IPS-NIHi7 (cell line): ENCODE measurements around the gene TMEM238L.

Experiments
- DNase-seq: peaks from one replicate; pipeline ENCODE4 v3.0.0; 2012; ENCODE audit warnings: mixed read lengths; ENCODE audit errors: extremely low spot score

Gene TMEM238L

DNA sequence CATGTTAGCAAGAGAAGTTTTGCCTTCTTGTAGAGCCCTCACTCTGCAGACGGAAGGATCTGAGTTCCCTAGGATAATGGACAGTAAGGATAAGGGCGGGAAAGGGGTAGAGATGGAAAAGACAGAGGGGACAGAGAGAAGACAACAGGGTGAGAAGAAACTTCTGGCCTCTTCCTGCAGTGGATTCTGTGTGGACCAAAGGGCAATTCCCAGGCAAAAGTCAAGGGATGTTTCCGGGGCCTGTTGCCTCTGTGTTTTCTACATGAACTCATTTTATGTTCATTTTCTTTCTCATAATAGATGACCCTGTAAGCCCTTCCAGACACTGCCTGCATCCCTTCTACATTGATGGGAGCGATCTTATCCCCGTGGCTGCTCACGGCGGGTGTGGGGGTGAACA is 647 bp upstream of the TMEM238L start:
- no peak for DNase-seq

DNA sequence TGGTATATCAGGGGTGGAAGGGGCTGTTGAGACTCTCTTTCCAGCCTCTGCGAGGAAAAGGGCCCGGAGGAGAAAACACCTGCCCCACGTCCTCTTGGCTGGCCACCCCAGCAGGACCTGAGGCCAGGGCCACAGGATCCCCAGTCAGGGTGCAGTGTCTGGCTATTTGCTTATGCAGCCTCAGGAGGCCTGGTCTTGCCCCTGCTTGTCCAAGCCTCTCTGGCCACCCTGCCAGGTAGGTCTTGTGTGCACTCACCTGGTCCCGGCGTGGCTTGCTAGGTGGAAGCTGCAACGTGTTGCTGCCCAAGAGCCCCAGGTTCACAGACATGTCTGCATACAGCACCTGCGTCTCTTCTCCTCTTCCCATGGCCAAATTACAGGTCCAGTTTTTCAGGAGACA is 549 bp downstream of the TMEM238L start:
- DNase-seq = no peak

DNA sequence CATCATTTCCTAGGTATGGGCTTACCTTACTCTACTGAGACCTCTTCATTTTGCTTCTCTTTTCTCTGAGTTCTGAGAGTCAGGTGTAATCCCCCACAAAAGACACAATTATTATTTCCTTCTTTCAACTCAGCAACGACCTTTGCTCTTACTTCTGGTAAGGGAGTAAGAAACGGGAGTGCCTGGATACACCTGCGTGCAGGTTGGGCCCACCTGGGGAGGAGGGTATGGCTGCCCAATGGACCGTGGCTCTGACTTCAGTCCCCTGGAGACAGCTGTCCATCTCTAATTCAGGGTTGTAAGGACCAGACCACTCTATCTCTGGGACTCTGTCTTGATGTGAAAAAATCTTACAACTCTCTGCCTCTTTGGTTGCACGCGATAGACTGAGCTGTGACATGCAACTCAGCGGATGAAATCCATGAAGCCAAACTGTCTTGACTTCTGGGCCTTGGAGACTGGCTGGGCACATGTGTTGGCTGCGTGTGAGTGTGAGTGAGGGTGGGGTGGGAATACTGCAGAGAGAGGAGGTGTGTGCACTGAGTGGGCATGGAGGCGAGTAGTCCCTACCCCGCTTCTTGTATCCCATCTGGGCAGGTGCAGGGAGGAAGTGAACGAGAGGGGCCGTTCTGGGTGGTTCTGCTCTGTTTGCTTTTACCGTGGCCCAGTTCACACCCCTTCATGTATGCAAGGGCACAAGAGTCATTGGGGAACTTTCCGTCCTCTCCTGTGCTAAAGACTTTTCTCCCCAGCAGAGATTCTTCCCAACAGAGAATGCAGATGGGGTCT is 1.2 kb downstream of the TMEM238L start:
- DNase-seq = no peak

DNA sequence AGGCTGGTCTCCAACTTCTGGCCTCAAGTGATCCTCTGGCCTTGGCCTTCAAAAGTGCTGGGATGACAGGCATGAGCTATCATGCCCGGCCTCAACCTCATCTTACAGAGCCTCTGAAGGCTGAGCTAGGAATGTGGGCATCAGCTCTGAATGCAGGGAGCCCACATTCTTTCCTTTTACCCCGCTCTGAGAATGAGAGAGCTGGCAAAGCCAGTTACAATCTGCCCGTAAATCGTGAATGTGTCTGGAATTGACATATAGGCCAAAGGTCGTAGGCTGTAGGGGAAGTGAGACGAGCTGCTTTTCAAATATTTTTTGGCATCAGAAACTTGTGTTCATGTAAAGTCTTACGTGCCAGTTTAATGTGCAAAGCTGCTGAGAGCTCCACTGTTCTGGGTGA is 4.5 kb downstream of the TMEM238L start:
- DNase-seq = no peak

DNA sequence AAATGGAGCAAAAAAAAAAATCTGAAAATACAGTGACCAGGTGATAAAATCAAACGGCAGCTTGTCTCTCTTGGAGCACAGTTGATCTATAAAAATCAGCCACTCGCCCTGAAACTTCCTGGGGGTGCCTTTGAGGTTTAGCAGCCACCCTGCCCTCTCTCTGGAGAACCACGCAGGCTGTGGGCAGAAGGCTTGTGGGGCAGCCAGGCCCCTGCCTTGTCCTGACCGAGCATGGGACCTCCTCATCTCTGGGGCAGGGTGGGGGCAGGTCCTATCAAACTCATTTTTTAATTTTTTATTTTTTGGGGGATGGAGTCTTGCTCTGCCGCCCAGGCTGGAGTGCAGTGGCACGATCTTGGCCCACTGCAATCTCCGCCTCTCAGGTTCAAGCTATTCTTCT is 5.0 kb downstream of the TMEM238L start:
- no peak for DNase-seq

DNA sequence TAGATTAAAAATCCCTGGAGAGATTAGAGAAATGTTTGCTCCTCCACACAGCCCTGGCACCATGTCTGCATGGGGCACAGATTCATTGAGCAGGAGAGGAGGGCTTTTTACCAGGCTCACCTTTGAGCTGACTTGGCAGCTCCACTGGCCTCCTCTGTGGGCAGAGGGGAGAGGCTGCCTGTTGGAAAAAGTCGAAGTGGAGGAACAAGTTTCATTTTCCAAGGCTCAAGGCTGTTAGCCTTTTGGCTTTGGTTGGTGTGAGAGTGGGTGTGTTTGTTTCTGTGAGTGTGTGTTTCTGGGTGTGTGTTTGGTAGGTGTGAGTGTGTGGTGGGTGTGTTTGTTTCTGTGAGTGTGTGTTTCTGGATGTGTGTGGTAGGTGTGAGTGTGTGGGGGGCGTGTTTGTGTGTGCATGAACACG is 5.6 kb downstream of the TMEM238L start:
- no peak for DNase-seq

DNA sequence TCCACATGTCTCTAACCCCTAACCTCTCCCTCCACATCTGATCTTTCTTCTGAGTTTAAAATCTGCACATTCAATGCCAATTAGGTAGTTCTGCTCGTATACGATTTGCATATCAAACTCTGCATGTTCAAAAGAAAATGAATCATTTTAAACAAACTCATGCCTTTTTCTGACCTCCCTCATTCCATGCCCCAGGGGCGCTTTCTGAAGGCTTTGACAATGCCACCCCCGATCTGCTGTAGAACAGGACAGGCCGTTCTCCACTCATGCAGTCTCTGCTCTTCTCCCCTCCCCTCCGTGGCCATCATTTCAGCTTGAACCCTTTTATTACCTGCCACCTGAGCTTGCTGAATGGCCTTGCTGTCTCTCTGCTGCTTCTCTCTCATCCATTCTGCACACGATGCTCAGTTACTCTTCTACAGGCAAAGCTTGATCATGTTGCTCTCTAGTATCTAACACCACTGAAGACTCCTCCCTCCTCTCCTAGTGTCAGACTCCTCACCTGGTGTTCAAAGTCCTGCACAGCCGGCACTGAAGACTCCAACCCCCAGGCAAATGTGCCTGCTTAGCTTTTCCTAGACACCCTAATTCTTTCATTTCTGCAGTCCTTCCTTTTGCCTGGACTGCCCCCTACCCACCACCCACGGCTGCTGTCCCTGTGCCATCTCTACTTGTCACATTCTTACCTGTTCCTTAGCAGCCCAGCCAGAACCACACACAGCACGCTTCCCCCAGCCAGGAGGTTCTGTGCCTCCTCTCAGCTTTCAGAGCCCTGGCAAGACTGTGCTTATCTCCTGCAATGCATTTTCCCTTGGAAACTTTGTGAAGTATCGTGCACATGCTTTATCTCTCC is 6.2 kb downstream of the TMEM238L start:
- no peak for DNase-seq

DNA sequence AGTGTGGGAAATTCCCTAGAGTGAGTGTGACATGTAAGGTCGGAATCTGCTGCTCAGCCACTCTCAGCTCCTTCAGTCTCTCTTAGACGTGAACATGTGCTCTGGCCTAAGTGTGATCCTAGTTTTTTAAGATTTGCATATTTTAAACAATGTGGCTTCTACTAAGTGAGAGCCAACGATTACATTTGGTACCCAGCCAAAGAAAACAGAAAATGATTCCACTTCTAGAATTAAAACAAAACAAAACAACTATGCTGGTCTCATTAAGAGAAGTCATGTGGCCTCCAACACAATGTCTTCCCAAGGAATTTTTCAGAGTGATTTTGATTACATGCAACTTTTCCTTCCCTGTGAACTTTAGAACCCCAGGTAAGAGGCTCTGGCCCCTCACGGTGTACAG is 10.1 kb downstream of the TMEM238L start:
- DNase-seq = no peak

DNA sequence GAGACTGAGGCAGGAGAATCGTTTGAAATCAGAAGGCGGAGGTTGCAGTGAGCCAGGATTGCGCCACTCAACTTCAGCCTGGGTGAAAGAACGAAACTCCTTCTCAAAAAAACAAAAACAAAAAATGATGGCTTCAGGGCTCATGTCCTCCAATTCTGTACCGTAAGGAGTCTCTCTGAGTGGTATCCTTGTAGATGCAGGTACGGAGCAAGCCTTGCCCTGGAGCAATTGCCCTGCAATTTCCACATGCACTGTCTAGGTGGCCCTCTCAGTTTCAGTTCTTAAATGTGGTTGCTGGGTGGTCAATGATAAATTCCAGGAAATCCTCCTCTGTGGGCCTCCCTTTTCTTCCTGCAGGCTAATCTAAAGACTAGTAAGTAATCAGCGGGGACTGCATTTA is 10.6 kb downstream of the TMEM238L start:
- DNase-seq = no peak

DNA sequence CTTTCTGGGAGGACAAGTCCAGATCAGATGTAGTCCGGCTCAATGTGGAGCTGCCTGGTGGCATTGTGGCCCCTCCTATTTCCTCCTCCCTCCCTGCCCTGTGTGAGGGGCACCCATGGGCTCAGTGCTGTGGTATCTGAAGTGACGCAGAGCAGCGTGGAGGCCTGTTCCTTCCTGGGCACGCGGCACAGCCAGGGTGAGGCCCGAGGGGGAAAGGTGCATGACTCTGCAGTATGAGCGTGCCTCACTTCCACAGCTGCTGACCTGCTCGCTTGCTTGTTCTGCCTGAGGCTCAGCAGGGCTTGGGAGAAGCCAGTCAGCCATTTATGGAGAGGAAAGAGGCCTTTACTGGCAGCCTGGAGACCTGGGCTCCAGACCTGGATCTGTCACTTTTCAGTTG is 11.7 kb downstream of the TMEM238L start:
- DNase-seq = no peak

DNA sequence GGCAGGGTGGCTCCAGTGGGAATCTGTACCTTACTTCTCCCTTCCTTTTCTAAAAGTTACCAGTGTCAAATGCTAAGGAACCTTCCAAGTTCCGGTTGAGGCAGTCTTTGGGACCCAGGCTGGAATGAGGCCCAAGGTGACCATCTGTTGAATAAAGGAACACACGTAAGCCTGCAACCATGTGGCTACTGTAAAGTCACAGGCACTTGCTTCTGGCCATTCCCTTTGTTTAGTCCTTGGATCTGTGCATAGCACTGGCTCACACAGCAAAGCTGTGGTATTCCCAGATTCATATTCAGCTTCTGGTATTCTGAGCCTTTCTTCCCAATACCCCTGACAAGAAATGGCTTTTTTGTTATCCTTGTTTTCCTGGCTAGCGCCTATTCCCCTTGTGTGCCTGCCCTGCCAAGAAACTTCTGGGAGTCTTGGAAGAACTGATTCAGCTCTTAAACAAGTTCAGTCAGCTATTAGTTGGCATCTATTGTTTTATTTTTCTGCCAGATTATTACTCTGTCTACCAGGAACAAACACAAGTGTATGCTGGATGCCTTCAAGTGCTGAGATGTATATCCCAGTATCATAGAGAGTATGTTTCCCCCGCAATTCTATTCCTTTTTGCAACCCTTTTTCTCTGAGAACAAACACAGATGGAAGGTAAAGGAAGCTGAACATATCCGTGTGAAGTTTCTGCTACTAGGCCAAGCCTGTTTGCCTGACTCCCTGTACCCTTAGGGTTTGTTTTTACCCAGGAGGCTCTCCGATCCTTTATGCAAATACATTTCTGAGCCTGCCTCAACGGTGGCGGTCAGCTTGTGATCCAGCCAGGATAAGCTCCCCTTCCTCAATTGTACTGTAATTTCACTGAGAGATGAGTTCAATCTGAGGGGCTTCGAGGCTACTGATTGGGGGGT is 13.2 kb downstream of the TMEM238L start:
- DNase-seq = no peak

DNA sequence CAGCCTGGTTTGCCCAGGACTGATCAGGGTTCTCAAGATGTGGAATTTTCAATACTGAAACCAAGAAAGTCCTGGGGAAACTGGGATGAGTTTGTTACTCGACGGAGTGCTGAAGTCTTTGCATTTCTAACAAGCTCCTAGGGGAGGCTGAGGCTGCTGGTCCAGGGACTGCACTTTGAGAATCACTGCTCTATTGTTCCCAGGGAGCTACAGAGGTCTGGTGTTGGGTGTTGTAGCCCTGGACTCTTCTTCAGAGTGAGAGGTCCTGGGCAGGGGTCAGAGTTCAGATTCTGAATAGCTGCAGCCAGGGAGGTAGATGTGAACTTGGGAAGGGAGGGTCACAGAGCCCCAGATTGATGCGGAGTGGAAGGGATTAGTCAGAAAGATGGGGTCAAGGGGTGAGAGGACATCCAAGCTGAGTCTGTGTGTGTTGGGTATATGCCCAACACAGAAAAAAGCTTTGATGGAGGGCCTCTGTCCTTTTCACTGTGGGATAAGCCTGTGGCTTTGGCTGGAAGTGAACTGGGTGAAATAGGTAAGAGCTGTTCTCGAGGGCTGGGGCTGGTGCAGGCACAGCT is 14.1 kb downstream of the TMEM238L start:
- DNase-seq = no peak

DNA sequence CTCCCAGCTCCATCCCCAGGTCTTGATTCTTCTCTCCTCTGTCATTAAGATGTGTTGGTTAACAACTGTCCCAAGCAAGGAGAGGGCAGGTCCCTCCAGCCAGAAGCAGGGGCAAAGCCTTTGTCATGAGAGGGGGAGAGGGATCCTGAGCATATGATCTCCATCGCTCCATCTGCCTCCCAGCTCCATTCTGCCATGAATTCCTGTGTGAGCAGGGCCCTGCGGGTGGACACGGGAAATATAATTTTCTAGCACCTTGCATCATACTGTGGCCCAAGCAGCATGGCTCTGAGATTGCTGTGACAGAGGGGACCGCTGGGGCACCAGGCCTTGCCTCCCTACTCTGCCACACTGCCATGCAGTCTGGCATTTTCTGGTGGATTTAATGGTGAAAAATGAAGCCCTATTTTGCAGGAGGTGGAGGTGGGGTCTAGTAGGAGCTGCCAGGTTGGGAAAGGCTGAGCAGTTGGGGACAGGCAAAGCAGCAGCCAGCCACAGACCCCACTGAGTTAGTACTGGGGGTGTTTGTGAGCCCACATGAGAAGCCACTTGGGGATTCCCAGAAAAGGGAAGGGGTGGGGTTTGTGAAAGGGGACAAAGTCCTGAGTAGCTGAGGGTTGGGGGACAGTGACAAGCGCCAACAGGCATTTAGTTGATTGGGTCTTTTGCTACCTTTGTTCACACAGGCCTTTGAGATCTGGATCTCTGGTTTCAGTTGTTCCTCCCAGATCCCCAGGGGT is 16.4 kb downstream of the TMEM238L start:
- DNase-seq = no peak

DNA sequence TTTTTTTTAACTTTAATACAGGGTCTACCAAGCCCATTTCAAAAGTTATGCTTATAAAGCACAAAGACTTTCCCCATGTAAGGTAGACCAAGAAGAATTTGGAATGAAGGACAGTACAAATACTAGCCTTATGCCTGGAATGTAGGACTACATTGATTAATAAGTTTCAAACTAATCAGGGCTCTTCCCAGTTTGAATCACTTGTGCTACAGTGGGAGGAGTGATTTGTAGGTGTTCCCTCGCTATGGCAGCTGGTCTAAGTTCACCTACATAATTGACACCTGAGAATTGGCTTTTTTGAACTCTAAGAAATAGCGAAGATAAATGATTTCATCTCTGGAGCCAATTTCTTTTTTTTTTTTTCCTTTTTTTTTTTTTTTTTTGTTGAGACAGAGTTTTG is 18.6 kb downstream of the TMEM238L start:
- DNase-seq = no peak

DNA sequence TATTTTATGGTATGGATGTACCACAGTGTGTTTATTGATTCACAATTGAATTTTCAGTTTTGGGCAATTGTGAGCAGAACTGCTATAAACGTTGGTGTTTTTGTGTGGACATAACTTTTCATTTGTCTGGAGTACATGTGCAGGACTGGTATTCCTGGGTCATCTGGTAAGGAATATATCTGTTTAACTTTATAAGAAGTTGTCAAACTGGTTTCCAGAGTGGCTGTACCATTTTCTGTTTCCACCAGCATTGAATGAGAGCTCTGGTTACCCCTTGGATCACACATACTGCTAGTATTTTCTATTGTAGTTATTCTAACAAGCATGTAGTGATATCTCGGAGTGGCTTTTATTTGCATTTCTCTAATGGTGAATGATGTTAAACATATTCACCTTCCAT is 24.3 kb downstream of the TMEM238L start:
- DNase-seq = no peak

DNA sequence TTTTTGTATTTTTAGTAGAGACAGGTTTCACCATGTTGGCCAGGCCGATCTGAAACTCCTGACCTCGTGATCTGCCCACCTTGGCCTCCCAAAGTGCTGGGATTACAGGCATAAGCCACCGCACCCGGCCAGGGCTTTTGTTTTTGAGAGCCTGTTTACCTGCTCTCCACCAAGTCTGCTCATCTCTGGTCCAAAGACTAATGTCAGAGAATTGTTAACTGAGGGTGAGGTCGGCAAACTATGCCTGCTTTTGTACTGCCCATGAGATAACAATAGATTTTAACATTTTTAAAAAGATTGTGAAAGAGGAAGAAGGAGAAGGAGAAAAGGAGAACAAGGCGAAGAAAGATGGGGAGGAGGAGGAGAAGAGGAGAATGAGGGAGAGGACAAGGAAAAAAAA is 26.0 kb downstream of the TMEM238L start:
- DNase-seq = no peak

DNA sequence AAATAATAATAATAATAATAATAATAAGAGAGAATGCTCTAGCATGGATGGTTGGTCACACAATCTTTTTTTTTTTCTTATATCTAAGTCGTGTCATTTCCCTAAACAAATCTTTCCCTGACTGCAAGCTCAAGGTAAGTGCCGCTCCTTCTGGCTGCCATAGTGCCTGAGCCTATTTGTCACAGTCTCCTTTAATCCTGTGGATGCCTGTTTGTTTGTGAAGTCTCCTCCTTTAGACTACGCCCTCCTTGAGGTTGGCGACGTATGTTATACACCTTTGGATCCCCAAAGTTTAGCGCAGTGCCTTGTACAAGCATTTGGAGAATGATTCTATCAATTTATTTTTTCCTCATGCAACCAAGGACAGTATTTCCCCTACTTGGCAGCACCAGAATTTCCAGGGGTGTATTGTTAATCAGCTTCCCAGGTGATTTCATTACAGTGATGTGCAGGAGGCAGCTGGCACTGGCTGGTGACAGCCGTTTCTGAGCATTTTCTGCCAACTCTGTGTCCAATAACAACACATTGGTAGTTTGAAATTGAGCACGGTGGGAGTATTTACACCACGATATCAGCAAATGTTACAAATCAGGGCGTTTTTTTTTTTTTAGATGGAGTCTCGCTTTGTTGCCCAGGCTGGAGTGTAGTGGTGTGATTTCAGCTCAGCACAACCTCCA is 26.6 kb downstream of the TMEM238L start:
- DNase-seq = no peak

DNA sequence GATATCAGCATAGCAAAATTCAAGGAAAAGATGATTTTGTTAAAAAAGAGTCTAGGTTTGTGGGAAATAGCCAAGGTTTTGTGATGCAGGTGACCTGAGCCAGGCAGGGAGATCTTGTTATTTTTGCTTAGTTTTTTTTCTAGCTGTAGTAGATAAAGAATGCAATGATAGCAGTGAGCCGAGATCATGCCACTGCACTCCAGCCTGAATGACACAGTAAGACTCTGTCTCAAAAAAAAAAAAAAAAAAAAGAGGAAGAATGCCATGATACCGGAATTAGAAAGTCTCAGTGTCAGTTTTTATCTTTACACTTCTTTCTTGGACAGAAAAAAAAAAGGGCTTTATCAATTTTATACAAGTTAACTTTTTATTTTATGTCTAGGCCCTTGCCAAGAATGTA is 27.5 kb downstream of the TMEM238L start:
- DNase-seq = no peak

DNA sequence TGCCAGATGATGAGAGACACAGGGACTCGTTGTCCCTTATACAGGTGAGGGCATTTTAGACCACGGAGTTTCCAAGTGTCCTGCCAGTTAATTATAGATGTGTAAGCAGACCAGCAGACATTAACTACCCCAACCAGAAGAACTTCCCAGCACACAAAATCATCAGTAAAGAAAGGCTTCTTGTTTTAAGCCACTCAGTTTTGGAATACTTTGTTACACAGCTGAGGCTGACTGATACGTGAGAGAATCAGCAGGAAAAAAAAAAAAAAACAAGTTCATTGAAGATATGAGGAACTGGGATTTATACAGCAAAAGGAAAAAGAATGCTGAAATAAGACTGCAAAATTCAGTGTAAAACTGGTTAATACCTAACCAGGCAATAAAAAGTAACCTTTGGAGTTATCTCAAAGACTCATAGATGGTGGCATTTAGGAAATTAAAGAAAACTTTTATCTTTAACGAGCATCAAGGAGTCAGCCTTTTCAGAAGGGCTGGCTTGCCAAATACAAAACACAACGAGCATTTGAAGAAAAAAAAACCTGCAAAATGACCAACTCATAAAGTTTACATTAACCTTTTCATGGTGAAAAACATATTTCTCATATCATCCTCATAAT is 28.1 kb downstream of the TMEM238L start:
- DNase-seq = no peak

DNA sequence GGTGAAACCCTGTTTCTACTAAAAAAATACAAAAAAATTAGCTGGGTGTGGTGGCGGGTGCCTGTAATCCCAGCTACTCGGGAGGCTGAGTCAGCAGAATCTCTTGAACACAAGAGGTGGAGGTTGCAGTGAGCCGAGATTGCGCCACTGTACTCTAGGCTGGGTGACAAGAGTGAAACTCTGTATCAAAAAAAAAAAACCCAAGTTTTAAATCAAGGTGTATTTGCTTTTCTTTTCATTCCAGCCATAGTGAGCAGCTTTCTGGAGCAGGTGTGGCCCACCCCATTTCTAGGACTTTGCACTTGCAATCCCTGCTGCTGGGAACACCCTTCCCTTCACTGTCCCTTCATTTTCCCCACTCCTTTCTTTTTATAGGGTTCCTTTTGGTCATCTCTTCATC is 28.8 kb downstream of the TMEM238L start:
- no peak for DNase-seq
